ENCODE data around the gene CHI3L1.
"Not testable (repeated sequence)": the region's sequence is repeated elsewhere in the genome, so short reads cannot be mapped to it uniquely, and the experiment has no call there.

The CHI3L1 gene

DNA sequence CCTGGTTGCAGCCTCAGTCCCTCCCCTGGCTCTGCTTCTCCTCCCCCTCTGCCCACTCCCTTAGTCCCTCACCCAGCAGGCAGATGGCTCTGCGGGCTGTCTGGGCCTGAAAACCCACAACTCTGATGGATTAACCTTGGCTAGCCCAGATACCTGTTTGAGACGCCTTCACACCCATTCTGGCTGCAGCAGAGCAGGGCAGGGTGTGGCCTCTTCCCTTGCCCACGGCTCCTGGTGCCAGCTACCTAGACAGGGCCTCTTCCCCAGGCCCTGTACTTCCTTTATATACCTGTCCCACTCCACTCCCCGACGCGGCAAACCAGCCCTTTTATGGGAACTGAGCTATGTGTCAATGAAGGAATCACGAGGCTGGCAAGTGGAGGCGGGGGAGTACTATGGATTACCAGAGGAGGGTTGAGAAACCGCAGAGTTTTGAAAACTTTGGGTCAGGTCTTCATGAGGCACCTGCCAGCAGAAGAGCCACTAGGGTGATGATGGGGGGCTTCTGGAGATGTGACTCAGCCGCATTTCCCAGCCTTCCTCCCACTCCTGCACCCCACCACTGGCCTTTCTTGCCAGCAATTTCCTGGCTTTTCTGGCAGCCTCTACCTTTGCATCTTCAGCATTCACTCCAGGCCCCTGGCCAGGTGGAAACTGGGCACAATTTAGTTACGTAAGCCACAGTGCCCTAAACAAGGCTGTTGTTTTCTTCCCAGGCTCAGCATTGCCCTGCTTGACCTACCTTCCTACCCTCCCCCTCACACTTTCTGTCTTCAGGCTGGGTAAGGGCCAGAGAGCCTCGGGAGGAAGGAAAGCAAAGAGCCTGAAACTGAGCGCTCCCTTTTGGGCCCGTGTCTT is at the start of gene CHI3L1:
TSS of gene CHI3L1 (minus strand) at position 259 of the 858 bp plus-strand sequence. CDS start at position 178, 81 bp downstream.
- DNase-seq: peak in 32 of 56 donors; percentile 29 to 73 (median 58)

DNA sequence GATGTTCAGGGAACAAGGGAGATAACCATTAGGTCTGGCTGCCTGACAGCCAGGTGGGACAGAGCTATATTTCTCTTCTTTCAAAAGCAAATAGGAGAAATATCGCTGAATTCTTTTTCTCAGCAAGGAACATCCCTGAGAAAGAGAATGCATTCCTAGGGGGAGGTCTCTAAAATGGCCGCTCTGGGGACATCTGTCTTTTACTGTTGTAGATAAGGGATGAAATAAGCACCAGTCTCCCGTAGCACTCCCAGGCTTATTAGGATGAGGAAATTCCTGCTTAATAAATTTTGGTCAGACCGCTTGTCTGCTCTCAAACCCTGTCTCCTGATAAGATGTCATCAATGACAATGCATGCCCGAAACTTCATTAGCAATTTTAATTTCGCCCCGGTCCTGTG is 48.4 kb upstream of the CHI3L1 start:
- DNase-seq: not testable (repeated sequence)

DNA sequence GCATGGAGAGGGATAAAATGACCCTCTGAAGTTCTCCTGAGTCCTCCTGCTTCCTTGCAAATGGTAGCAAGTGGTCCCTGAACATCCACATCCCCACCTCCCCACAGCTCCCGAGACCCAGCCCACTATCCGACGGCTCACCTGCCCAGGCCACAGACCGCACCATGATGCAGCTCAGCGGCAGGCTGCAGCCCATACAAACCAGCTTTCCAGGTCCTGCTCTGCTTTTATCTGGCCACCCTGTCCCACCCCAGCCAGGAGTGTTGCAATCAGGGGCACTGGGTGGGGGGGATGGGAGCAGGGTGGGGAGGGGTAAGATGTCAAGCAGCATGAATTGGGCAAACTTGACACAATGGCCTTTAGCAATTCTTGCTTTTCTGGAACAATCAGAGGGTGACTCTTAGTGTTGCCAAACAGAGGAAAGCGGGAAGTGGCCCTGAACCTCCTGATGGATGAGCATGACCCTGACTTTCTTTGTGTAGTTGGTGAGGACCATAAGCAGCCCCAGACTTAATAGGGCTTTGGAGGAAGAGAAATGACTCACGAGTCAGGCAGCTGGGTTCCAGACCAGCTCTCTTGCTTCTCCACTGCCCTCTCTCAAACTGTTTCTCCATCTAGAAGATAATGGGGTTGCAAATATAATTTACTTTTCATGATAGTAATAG is 43.1 kb upstream of the CHI3L1 start, which contains the start of gene CHIT1:
TSS of gene CHIT1 (minus strand) at position 203 of the 665 bp plus-strand sequence. CDS start at position 166, 37 bp downstream.
- DNase-seq: no peak

DNA sequence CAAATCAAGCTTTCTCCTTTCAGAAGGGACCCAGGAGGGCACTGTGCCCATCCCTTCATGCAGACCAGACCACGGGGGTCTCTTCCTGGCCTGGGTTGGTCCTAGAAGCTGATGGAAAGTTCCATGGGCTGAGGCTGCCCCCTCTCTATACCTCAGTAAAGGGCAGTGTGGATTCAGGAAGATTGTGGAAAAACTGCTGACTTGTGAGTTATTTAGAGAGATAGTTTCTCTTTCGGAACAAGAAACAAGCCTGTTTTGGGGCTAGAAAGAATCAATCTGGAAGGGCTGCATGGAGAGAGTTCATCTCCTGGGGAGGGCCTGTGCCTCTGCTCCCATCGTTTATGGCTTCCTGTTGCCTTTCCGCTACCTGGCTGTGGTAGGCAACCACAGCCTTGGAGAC is 42.2 kb upstream of the CHI3L1 start:
- DNase-seq: no peak

DNA sequence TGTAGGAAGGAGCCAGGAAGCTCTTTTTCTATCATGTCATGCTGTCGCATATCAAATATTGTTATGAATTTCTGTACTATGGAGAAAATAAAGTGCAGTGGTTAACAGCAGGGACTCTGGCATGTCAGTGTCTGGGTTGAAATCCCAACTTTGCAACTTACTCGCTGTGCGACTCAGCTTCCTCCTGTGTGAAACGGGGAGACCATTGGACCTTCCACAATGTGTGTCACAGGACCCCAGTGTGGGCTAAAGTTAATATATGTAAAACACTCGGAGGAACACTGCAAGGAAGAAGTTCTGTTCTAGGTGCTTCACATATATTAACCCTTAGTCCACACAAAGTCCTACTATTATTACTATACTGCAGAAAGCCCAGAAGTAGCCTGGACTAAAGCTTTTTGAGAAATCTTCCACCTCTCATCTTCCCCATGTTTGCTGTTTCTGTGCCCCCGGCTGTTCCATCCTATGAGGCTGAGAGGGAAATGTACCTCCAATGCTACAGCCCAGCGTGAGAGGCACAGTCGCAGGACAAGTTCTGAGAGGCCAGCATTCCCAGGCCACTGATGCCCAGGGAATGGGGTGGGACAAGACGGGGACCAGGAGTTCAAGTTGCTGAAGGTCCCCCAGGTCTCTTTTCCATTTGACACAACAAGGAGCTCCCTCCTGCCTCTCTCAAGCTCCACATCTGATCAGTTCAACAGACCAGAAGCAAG is 41.0 kb upstream of the CHI3L1 start:
- no peak for DNase-seq

DNA sequence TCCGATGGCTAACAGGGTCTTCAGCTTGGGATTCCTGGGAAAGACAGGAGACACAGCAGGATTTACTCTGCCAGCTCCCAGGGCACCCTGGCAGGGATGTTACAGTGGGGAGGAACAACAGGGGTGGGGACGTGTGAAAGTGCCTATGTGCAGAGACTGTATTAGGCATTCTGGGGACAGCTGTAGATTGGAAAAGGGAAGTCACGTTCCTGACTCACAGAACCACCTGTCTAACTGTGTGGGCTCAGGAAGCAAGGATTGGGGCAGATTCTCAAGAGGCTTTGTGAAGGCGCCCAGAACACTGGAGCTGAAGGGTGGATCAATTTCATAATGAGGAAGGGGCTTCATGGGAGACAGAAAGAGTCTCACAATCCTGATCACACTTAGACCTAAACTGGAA is 38.6 kb upstream of the CHI3L1 start:
- DNase-seq: no peak

DNA sequence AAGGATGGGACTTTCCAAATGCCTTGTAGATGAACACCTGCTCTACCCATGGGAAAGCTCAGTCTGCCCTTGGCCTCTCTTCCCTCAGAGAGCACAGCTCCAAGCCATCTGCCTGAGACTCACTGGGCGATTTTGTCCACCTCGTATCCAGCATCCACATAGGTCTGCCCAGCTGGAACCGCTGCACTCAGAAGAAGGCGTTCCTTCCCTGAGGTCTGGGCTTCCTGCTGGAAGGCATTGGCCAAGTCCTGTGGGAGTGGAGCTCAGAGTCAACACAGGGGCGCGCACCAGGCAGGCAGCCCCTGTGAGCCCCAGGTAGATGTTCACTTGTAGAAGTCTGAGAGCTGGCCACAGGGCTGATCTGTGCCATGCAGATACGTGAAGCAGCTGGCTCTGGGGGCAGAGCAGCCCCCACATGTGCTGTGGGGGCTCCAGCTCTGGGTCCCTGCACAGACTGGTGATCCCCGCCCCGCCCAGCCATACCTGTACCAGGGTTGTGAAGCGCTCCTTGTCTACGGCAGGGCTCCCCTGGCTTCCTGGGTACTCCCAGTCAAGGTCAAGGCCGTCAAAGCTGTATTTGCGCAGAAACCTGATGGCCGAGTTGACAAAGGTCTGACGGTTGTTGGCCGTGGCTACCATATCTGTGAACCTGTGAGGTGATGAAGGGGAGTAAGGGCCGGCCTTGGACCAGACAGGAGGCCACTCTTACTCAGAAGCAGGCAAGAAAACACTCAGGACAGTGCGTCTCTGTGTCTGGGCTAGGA is 36.7 kb upstream of the CHI3L1 start:
- no peak for DNase-seq

DNA sequence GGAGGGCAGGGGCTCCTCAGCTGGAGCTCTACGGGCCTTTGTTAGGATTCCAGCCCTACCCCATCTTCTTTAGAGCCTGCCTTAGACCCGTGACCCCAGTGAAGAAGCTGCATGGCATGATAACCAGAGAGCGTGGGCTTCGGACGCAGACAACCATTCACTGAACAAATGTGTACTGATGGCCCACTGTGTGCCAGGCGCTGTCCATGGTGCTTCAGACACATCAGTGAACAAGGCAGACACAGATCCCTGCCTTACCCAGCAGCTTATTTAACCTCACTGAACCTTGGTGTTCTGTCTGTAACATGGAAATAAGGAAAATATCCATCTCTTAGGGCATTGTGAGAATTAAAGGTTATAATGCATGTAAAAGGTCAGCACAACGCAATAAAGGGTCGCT is 33.4 kb upstream of the CHI3L1 start:
- DNase-seq: no peak

DNA sequence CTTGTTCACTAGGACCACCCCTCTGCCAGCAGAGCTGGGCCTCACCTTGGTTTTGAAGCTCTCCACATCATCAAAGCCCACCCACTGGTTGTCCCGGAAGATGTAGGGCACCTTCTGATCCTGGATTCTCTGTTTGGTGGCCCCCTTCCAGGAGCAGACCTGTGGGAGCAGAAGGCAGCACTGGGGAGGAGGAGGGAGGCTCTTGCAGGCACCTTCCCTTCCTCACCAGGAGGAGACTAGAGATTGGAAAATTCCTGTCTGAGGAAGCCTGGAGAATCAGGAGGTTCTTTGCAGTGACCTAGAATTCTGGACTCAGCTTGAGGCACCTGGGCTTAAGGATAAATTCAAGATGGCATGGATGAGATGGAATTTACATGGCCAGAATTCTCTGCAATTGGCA is 32.7 kb upstream of the CHI3L1 start:
- DNase-seq: no peak

DNA sequence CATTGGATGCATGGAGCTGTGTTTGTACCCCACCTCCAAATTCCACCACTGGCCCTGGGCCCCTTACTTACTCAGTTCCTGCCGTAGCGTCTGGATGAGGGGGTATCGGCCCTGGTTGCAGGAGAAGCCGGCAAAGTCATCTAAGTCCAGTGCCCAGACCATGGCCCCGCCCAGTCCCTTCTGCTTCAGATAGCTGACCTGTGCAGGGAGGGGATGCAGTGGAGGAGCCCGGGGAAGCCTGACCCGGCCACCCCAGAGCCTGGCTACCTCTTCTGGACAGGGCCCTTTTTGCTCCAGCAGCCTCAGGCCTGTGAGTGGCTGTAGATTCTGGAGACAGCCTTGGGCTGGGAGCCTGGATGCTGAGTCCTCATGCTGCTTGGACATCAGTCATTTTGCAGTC is 31.2 kb upstream of the CHI3L1 start:
- no peak for DNase-seq

DNA sequence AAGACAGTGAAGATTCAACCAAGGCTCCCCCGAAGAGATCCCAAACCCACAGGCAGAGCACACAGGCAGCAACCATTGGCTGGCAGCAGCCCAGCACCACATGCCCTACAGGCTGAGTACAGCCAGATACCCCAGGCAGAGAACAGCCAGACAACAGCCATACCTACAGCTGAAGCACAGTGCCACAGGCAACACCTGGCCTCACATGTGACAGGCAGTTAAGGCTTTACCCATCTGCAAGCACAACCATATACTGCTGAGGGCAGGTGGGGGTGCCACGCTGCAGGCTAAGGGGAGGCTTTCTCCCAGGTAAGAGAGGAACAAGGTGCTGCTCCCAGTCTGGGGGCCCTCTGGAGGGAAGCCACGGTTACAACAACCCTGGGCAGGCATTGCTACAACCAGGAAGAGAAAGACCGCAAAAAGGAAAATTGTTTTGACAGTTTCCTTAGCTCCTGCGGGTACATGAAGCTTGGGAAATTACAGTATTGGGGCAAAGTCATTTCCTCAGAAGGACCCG is 30.7 kb upstream of the CHI3L1 start:
- no peak for DNase-seq

DNA sequence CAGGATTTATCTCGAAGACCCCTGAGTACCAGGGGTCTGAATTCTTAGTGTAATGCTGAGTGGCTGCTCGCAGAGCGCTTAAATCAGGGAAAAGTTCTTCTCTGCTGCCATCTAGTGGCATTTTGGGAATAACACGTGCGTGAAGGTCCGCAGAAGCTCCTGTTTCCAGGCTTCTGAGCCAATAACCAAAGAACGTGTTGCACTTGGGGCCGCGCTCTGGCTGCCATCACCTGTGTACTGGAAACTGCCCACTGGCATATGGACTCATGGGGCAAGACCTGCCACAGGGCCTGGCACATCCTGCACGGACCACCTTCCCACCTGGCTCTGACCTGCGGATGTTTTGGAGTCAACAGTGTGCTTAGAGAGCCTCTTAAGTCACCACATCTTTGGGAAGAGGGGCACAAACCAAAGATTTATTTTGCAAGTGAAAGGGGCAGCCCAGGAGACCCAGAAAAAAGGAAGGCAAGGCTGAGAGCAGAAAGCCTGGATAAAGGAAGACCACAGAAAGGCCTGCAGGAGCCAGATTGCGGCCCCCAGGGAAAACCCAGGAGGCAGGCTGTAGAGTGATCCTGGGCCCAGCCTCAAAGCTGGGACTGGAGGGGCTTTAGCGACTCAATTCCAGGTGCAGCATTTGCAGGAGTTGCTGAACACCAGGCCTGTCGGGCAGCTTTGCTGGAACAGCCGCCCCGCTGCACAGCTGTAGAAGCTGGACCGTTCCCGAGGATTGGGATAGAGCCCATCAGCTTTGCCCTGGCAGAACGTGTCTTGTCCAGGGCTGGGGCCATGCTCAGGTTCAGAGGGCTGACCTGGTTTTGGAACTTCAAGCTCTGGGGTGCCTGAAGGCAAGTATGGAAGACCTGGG is 30.0 kb upstream of the CHI3L1 start:
- peak in 41 of 56 donors; percentile 9 to 76 (median 35) for DNase-seq

DNA sequence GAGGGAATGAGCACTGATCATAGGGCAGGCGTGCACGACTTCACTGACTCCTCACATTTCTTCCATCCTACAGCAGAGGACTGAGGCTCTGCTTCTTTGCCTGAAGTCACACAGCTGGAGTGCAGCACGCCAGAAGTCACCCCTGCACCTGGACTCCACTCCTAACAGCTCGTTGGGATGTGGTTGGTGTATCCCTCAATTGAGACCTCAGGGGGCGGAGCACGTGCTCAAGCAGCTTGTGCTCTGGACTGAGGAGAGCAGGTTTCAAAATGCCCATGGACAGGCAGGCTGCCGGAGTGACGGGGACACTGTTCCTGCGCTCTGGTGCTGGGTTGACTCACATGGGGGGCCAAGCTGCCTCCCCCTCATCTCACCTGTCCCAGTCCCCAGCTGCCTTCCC is 29.1 kb upstream of the CHI3L1 start:
- DNase-seq: no peak

DNA sequence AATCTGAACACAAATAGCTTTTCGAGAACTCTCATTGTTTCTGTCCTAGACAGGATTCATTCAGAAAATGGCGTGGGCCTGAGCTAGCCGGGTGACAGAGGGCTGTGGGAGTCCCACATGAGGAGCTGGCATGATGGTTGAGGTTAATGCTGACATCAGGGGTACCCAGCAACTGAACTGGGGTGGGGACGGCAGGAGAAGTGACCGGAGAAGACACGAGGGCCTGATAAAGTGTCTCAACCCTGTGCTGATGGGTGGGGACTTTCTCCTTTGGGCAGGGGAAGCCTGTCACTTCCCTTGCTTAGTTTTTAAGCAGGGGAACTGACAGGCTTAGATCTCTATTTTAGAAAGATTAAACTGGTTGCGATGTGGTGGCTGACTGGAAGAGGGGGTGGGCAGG is 28.4 kb upstream of the CHI3L1 start:
- no peak for DNase-seq

DNA sequence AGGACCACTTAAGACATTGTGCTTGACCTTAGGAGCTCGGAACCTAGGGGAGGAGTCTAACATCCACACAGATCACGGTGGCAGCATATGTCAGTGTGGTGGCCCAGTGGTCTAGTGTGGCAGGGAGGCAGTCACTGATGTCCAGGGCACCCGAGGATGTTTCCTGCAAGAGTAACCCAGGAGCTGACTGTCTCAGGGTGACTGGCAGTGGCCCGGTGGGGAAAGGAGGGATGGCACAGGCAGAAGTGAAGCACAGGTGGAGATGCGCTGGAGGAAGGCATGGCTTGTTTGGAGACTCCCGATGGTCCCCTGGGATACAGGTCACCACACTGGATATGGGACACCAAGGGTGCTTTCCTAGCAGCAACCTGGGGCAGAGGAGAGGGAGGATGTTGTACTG is 26.6 kb upstream of the CHI3L1 start:
- no peak for DNase-seq

DNA sequence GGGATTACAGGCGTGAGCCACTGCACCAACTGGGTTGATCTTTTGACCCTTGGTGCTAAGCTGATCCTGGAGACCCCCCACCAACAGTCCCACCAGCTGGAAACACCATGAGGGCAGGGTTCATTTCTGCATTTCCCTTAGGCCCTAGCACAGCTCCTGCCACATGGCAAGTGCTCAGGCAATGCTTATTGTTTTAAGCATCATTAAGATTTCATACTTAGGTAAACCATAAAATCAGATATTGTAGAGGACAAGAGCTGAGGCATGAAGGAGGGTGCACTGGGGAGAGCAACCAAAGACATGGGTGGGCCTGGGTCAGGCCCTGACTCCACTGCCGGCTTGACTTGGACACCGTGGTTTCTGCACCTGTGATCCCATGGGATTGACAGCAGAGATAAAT is 25.3 kb upstream of the CHI3L1 start:
- DNase-seq: no peak

DNA sequence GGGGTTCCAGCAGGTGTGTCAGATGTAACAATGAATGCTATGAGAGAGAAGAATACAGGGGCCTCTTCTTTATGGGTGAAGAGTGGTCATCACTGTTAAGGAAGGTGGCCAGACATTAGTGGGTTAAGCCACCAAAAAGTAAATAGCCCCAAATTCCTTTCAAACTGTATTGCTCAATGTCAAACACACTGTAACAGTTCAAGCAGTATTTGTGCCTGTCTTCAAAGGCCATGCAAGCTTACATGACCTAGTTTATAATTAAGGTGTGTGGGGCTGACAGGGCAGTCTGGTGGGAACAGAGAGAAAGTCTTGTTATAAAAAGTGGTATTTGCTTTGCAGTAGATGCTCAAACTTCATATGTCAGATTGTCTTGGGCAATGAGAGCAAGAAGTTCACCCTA is 24.5 kb upstream of the CHI3L1 start:
- no peak for DNase-seq

DNA sequence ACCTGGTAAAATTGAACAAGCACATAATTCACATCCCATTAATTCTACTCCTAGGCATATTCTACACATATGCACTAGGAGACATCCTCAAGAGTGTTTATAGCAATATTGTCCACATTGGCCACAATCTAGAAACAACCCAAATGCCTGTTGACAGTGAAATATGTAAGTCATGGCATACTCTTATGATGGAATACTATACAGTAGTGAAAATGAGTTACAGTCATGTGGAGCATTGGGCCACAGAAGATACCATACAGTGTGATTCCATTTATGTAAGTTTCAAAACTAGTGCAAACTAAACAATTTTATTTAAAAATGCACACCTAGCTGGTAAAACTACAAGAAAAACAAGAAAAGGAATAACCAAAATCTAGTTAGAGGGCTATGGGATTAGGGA is 23.8 kb upstream of the CHI3L1 start:
- no peak for DNase-seq

DNA sequence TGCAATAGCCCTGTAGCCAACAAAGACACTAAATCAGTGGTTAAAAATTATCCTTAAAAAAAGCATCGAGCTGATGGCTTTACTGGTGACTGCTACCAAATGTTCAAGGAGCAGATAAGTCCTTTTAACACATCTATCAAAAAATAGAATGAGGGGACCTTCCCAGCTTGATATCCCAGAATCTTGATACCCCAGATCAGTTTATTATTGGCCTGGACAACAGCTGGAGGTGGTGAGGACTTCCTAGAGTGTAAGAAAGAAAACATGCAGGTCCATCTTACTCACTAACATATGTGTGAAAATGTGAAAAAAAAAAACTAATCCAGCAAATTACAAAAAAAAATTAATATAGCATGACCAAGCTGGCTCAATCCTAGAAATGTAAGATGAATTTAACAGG is 21.7 kb upstream of the CHI3L1 start:
- DNase-seq: no peak

DNA sequence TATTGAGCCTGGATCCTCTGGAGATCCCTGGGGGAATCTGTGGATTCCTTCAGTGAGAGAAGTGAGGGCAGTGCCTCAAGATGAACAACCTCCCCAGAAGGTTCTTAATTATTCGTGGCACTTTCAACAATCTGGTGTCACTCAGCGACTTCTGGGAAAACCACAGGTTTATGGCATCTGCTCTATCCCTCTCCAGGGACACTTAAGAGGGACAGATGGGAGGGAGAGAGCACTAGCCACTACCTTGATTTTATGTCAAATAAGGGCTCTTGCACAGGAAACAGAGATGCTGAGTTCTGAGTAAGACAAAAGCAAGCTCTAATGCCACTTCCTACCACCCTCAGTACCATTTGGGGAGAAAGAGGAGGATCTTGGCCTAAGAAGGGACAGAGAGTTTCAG is 21.2 kb upstream of the CHI3L1 start:
- DNase-seq: no peak
